ENCODE results near the gene SPIN3. TPM values are rescaled to one million over a fixed set of nuclear protein-coding genes. Genes with fewer than 3 reads are reported as not detected.

The SPIN3 gene
- total RNA-seq, result 16.3 TPM

DNA sequence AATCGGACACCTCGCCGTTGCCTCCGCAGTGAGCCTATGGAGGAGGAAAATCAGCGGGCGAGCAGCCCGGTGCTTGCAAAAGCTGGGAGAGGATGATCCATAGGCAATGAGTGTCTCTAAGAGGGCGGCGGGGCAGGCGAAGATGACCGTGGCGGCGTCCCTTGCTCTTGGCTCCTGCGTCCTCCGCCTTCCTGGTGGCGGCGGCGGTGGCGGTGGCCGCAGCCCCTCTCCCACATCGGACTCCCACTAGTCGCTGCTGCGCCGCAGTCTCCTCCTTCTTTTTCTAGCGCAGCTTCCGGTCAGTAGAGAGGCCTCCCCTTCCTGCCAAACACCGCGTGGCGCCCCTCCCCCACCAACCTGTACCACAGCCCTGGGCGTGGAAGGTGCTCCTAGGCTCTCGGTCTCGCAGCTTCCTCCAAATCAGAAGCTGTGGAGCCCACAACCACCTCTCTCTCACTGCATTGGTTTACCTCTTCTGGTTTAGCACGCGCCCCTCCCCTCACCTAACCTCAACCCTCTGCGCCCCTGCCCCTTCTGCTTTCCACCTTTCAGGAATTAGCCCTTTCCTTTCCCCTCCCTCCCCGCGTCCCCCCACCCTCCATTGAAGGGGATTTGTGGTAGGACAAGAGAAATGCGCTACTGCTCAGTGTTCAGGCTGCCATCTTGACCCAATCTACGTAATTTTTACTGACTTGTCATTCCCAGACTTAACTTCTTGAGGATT, at the start of gene SPIN3:
Gene SPIN3 (minus strand): TSS at position 271 of the 724 bp plus-strand sequence. CDS start 594 bp downstream, outside the sequence.

Other genes starting within 250 kb of the SPIN3 start
- 10.6 TPM for gene SPIN2B, start 126.0 kb upstream of the SPIN3 start, total RNA-seq
- gene SPIN2A, start 141.9 kb upstream of the SPIN3 start, total RNA-seq, result 5.2 TPM

Data from metanephros (tissue), 1 donor.